HG02642 (cell line): ENCODE data around the gene PRKAG2.

ENCODE experiments used
- ATAC-seq: cut with Tn5 transposase; IDR thresholded peaks from one replicate; pipeline ENCODE4 v1.9.1; 2021; ENCODE audit warnings: mild to moderate bottlenecking; ENCODE audit not compliant: unreplicated experiment, poor library complexity

PRKAG2 gene

DNA sequence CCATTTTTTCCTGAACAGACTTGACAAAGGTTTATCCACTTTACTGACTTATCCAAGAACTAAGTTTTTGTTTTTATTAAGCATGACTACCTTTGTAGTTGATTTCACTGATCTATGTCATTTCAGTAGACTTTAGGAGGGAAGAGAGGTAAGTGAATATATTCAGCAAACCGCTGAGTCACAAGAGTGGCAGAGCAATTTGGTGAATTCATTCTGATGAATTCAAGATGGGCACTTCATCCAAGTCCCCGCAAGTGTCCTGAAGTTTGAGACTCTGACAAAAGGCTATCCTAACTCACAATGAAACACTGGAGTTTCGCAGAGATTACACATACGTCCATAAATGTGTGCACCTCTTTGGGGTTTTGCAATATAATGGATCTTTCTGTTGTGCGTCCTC, 255.0 kb downstream of the PRKAG2 start:
- no peak for ATAC-seq

DNA sequence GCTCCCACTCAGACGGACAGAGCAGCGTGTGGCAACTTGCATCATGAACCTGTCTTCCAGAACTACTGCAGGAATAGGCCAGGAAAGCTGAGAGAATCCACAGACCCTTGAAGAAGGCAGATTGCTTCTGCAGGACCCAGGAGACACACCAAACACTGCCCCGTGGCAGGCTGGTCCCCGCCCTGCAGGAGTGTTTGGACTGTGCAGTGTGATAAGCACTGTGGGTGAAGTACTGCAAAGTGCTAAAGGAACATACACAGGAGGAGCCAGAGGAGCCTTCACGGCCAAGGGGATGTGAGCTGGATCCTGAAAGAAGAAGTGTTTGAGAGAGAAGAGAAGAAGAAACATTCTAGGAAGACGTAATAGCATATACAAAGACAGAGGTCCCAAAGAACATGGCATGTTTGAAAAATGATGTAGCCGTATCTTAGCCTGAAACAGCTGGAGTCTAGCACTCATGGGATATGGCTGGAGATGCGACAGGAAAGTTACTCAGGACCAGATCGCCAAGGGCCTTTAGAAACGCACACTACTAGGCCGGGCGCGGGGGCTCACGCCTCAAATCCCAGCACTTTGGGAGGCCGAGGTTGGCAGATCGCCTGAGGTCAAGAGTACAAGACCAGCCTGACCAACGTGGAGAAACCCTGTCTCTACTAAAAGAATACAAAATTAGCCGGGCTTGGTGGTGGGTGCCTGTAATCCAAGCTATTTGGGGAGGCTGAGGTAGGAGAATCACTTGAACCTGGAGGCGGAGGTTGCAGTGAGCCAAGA, 260.3 kb downstream of the PRKAG2 start:
- ATAC-seq, result no peak

DNA sequence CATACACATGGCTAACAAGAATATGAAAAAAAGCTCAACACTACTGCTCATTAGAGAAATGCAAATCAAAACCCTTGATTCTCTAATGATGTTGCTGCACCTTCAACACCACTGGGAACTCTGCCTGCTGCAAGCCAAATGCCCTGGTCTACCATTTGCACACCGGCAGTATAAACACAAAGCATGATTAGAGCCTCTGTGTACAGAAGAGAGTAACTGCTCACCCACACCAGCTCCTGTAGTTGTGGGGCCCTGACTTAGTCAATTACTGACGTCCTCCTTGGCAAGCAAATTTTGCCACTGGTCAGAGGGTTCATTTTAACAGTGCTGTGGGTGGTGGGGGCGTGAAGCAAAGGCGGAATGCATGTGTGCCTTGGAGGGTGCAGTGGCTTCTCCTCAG, 261.1 kb downstream of the PRKAG2 start:
- ATAC-seq, result no peak

DNA sequence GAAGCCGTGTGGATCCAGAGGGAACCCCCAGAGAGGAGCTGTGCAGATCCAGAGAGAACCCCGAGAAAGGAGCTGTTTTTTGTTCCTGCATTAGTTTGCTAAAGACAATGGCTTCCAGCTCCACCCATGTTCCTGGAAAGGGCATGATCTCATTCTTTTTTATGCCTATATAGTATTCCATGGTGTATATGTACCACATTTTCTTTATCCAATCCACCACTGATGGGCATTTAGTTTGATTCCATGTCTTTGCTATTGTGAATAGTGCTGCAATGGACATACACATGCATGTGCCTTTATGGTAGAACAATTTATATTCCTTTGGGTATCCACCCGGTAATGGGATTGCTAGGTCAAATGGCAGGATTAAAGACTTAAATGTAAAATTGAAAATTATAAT, 261.9 kb downstream of the PRKAG2 start:
- ATAC-seq, result no peak

DNA sequence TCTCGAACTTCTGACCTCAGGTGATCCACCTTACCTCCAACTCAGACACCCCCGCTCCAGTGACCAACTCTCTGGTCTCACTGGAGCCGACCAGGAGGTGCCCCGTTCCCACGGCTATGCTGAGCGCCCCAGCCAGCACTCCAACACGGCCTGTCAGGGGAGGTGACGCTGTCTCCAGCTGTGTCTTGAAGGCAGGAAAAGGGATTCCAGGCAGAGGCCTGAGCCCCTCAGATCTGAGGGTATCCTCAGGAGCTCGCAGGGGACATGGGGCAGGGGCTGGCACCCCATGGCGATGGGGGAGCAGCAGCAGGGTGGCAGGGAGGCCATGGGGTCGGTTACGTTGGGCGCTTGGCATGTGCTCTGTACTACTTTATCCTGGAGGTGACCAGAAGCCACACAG, 262.9 kb downstream of the PRKAG2 start:
- no peak for ATAC-seq

GRCh38 chr7:151611878-151612277, 265.0 kb downstream of the PRKAG2 start:
- no peak for ATAC-seq

DNA sequence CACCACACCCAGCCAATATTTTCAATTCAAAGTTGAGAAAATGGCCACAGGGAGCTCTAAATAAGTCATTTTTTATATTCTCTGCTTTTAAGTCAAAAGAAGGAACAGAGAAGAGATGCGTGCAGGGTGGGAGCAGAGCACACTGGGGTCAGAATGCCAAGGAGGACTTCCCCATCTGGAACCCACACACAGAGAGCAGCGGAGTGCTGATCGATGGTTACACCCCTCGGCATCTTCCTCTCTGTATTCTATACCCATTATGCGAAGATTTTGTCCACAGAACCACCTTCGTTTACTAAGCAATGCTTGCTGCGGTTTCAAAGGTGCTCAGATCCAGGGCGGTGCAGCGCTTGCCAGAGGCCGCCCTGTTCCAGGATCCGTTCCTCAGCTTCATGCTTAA, 265.9 kb downstream of the PRKAG2 start:
- no peak for ATAC-seq

- no peak for ATAC-seq
Observed at GRCh38 chr7:151608031-151608551, 268.8 kb downstream of the PRKAG2 start.

DNA sequence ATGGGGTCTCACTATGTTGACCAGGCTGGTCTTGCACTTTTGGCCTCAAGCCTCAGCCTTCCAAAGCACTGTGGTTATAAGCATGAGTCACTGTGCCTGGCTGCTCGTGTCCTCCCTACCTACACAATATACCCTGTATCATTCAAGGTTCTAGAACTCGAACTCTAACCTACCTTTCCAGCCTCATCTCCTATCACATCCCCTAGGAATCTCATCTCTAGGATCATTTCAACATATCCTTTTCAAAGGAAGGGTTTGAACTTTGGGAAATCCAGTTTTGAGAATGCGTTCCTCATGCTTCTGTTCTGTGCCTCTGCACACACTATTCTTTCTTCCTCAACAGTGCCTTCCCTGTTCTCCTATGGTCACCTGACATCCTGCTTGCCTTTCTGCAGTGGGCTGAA, 269.4 kb downstream of the PRKAG2 start:
- ATAC-seq, result no peak

- no peak for ATAC-seq
Observed at GRCh38 chr7:151603951-151604350, 273.0 kb downstream of the PRKAG2 start.

- ATAC-seq, result no peak
Observed at GRCh38 chr7:151601521-151602305, 275.2 kb downstream of the PRKAG2 start.

DNA sequence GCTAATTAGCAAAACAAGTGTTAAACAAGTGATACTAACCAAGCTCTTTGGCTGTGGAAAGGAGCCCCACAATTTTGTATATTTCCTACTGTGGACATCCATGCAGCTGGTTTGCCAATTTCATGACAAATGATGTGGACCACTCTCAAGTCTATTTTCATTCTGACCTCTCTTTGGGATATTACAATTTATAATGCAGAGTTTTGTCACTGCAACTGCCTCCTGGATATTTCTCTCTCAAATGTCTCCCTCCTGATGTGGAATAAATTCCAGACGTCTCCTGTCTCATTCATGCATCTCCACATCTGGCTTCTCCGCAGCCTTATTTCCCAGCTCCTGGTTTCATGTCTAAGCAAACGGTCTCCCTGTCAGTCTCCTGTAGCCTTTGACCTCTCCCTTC, 276.6 kb downstream of the PRKAG2 start:
- ATAC-seq, result no peak

- ATAC-seq, result no peak
Observed at GRCh38 chr7:151599401-151600227, 277.3 kb downstream of the PRKAG2 start.

GRCh38 chr7:151597541-151598444, 279.1 kb downstream of the PRKAG2 start:
- no peak for ATAC-seq

DNA sequence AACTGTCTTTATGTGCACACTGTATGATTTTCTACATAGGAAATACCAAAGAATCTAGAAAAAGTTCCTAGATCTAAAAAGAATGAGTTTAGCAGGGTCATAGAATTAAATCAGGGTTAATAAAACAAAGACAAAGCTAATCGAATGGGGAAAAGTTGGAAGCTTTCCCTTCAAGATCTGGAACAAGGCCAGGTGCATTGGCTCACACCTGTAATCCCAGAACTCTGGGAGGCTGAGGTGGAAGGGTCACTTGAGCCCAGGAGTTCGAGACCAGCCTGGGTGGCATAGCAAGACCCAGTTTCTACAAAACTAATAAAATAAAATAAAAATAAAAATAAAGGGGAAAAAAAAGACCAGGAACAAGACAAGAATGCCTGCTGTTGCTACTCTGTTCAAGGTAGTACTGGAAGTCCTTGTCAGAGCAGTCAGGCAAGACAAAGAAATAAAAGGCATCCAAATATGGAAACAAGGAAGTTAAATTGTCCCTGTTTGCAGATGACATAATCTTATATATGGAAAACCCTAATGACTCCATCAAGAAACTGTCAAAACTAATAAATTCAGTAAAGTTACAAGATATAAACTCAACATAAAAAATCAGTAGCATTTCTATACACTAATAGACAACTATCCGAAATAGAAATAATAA, 281.1 kb downstream of the PRKAG2 start:
- no peak for ATAC-seq

DNA sequence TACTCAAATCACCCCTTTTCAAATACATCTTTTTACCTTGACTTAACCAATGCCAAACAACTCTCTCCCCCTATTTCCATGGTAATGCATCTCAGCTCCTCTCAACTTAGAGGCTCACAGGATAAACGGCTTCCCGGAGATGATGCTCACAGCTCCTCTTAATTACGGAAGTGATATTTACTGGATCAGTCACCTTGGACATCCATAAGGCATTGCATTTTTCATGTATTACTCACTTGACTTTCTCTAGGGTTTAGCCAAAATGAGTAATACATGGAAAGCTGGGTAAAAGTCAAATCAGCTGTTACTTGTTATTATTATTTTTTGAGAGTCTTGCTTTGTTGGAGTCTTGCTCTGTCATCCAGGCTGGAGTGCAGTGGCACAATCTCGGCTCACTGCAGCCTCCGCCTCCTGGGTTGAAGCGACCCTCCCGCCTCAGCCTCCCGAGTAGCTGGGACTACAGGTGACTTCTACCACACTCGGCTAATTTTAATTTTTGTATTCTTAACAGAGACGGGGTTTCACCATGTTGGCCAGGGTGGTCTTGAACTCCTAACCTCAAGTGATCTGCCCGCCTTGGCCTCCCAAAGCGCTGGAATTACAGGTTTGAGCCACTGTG, 283.9 kb downstream of the PRKAG2 start:
- no peak for ATAC-seq

DNA sequence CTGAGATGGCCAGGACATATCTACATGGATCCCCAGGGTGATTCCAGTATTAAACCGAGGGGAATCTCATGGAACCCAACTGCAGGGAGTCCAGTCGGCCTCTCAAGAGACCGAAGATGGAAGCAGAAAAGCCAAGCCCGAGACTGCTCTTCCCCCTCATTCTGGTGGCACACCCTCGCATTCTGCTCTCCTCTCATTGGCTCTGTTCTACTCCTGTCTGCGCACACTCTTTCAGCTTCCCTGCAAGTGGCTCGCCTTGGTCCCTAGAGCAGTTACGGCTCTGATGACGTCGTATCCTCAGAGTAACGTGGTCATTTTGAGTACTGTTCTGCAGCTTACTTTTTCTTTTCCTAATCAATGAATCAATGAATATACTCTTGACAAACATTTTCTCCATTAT, 284.6 kb downstream of the PRKAG2 start:
- no peak for ATAC-seq

DNA sequence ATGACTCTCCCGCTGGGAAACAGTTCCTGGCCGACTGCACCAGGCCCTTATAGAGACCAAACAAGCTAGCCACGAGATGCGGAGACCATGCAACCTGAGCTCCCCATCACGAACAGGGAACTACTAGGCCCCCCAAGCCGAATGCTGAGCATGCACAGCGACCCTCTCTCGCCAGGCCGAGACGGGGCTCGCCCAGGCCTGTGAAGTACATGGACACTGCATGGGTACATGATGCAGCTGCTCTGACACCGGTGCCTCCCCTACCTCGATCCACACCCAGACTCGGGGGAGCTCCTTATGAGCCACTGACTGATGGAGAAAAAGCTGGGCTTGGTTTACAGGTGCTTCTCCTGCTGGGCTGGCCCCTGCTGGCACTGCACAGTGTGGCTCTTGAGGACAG, 285.0 kb downstream of the PRKAG2 start:
- ATAC-seq, result no peak
